ENCODE measurements around the gene PPRC1.

GRCh38 chr10:102117391-102118159 is 15.3 kb upstream of the PPRC1 start:
- TF ChIP-seq, protein P1, sequence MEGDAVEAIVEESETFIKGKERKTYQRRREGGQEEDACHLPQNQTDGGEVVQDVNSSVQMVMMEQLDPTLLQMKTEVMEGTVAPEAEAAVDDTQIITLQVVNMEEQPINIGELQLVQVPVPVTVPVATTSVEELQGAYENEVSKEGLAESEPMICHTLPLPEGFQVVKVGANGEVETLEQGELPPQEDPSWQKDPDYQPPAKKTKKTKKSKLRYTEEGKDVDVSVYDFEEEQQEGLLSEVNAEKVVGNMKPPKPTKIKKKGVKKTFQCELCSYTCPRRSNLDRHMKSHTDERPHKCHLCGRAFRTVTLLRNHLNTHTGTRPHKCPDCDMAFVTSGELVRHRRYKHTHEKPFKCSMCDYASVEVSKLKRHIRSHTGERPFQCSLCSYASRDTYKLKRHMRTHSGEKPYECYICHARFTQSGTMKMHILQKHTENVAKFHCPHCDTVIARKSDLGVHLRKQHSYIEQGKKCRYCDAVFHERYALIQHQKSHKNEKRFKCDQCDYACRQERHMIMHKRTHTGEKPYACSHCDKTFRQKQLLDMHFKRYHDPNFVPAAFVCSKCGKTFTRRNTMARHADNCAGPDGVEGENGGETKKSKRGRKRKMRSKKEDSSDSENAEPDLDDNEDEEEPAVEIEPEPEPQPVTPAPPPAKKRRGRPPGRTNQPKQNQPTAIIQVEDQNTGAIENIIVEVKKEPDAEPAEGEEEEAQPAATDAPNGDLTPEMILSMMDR (IDR thresholded peaks at IDR 0.05; ENCODE audit: low read length), result no peak
- TF ChIP-seq EZH2 (optimal IDR thresholded peaks at IDR 0.05; ENCODE audit: low read depth, low read length) (no peak), EZH2phosphoT487 (IDR thresholded peaks at IDR 0.05; ENCODE audit: low read length) (no peak)

Data from MM.1S (cell line).